SKM-1 treated with dmso at 0.1 percent for 144 hours (cell line): ENCODE measurements around the gene EPHB1.
"Not testable (repeated sequence)": the region's sequence is repeated elsewhere in the genome, so short reads cannot be mapped to it uniquely, and the experiment has no call there.

ENCODE experiments used
- DNase-seq: peaks from one replicate; lab custom pipeline; 2025; ENCODE audit not compliant: unreplicated experiment; lab: John Stamatoyannopoulos, UW

Gene EPHB1

DNA sequence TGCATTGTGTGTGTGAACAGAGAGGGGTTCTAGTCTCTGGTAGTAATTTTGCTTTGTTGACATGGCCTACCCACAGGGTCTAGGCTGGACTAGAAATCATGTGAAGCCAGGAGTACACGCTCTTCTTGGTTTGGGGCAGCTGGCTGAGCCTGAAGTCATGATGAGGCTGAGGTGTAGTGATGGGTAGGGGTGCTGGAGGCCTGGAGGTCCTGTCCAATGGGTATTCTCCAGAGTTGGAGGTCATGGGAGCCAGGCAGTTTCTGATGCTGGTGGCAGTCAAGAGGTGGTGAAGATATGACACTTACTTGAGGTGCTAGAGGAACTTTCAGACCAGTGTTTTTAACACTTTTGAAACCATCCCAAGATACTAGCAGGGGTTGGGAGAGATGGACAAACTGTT lies 18.5 kb upstream of the EPHB1 start:
- no peak for DNase-seq

DNA sequence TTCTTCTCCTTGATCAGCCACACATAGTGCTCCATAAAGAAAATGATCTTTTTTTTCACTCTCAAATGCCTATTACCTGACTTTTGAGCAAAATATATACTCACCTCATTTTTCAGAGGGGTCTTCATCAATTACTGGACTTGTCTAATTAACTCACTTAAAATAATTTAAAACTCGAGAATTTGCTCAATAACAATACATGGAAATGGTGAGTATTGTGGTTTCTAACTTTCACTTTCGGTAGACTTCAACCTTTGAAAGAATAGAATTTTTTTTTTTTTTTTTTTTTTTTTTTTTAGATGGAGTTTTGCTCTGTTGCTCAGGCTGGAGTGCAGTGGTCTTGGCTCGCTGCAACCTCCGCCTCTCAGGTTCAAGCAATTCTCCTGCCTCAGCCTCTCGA lies 17.7 kb upstream of the EPHB1 start:
- no peak for DNase-seq

DNA sequence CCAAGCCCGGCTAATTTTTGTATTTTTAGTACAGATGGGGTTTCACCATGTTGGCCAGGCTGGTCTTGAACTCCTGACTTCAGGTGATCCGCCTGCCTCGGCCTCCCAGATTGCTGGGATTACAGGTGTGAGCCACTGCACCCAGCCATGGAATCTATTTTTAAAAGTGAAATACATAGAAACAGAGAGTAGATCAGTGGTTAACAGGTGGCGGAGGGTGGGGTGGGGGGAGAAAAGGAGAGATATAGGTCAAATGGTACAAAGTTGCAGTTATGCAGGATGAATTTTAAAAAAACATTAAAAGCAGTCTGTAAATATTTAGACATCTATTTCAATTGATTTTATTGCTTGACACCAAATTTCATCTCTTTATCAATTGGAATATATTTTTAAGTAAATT lies 6.8 kb upstream of the EPHB1 start:
- DNase-seq, result not testable (repeated sequence)

DNA sequence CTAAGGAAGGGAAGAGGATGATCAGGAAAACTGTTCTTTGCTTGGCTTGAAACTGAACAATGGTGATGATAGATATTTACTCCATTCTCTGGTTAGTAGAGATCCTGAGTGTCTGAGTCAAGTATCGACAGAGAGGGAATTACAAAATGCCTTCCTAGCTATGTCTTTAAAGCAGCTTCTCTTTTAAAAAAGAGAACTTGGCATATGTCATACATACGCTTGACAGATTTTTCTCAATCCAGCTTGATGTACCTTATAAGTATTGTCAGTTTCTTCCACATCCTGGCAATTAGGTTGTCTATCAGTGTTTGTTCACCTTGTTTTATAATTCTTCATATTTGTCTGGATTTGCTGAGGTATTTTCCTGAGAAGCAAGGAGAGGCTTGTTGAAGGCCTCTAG lies 5.0 kb upstream of the EPHB1 start:
- no peak for DNase-seq

DNA sequence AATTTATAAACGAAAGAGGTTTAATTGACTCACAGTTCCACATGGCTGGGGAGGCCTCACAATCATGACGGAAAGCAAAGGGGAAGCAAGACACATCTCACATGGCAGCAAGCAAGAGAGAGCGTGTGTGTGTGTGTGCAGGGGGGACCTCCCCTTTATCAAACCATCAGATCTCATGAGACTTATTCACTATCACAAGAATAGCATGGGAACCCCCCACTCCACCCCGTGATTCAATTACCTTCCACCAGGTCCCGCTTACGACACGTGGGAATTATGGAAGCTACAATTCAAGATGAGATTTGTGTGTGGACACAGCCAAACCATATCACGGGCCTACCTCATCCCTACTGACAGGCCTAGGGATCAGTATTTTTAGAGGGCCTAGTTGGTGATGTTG lies 3.1 kb upstream of the EPHB1 start:
- no peak for DNase-seq

DNA sequence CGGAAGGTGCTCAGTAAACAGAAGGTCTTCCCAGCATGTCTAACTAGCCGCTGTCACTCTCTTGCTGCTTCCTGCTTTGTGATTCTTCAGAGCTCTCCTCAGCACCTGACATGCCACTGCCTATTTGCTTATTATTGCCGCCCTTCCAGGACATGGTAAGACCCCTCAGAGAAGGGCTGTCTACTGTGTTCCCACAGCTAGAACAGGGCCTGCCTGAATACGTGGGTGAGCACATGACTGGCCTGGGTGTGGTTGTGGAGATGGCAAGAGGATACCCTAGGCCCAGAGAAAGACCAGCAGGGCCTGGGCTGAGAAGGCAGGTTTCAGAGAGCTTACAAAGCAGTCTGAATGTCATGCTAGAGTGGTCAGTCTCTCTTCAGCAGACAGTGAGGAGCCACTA lies 2.4 kb upstream of the EPHB1 start:
- DNase-seq, result no peak

DNA sequence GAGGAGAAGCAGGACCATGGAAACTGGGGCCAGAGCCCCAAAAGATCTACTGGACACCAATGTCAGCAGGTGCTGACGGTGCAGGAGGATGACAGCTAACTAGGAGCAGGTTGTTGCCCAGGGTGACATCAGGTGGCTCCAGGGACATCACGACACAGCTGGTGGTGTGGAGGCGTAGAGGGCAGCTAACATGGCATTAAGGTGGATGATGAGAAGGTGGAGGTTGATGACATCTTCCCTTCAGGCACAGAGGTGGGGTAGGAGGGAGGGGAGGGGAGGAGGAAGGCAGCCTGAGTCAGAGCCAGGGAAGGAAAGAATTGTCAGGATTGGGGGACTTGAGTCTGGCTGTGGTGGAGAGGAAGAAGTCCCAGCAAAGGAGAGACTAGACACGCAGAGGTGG lies 1.5 kb upstream of the EPHB1 start:
- DNase-seq, result no peak

DNA sequence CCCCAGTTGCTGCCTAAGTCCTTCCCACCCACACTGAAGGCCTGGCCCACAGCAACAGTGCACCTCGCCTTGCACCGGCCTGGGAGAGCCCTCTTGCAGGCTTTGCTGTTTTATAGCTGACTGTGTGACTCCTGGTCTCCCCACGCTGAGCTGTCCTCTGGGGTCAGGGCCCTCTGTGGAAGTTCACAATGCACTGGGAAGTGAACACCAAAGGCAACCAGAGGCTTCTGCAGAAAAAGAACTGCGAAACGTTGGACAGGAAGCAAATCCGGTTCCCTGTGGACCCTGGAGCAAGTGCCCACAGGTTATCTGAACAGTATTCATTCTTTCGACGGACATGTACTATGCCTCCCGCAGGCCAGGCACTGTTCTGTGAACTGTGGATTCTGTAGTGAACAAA lies 737 bp upstream of the EPHB1 start:
- DNase-seq, result no peak

DNA sequence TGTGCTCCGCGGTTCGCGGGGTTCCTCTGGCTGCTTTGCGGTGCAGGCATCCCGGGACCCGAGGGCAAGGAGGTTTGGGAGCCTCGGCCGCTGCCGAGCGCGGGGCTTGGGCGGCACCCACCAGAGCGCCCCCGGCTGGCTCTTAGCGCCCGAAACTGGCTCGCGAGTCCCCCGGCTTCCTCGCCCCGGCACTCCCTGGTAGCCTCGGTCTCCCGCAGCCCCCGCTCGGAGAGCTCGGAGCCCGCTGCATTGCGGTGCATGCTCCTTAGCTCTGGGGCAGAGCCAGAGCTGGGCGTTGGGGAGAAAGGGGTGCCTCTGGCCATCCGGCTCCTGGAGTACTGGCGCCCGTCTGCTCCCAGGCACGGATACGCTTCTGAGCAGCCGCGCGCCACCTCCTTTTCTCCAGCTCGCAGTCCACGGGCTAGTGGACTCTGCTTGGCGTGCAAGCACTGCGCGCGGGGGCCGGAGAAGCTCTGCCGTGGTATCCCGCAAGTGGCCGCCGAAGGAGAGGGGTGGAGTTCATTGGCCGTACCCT lies 753 bp downstream of the EPHB1 start:
- DNase-seq, result no peak

DNA sequence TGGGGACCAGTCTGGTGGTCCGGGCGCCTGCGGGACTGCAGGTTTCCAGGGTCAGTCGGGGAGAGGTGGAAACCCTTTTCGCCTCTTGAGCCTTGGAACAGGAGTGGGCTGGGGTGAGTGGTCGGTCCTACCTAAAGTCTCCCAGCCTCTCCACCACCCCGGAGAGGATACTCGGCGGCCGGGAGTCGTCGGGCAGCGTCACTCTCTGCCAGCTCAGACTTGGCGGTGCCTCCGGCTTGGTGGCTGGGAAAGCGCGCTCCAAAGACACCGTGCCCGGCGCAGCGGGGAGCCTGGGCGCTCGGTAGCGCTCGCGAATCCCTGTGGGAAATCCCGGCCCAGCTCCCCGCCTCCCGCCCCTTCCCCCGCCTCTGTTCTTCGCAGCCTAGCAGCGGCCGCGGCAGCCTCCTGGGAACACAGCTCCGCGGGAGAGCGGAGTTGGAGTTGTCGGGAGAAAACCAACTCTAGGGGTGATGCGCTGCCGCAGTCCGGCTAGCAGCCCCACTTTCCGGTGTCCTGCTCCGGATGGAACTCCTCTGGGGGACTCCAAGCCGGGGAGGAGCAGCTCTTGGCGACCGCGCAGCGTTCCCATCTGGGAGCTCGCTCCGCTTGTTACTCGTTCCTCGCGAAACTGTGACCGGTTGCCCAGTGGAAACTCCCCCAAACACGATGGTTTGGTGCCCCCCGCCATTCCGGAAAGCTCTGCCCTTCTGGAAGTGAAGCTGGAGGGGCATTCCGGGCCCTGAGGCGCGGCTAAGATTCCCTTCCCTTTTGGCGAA lies 1.4 kb downstream of the EPHB1 start:
- DNase-seq, result no peak

DNA sequence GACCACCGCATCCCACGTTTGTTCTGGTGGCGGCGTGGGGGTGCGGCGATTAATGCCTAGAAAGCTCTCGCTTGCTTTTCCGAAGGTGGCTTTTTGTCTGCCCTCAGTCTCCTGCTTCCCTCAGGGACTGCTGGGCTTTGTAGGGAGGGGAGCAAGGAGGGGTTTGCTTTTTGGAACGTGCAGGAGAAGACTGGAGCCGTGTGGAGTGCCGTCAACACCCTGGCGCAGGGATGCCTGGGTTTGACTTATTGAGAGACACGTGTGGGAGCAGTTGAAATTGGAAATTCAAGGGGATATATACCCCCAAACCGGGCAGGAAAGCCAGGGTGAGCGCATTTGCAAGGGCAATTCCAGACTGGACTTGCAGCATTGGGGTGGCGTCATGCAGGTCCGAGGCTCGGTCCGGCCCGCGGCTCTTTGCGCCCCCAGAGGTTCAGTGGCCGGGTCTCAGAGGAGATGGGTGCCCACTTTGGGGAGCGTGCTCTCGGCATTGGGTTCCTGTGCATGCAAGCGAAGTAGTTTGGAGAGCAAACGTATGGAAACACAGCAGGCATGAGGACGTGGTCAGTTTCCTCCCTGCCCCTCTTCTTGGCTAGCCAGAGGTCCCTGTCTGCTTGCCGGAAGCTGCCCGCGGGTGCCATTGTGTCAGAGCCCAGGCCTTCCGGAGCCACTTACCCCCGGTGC lies 2.1 kb downstream of the EPHB1 start:
- no peak for DNase-seq

DNA sequence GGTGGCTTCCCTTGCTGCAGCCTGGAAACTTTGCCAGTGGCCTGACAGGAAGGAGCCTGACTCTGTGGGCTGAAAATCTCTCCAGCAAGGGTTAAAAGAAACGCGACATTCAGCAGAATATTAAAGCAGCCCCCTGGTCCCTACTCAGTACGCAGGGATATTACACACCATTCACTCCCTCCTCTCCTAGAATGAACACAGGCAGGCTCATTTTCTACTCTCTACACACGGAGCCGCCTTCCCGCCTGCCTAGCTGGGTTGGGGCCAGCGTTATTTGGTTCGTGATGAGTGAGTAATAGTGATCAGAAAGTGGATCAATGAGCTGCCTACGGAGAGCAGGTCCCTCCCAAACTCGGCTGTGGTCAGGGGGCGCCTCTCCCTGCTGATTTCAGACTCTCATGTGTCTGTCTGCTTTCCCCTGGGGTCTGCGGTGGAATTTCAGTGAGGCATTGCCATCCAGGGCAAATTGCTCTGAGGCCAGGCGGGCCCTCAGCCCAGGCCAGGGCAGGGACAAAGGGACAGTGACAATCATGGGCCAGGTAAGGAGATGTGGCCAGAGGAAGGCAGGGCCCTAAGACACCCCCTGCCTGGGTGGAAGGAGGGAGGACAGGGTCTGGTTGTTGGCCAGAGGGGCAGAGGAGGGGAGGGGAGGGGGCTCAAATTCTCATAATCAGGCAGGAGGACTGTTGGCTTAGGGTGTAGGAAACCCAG lies 2.8 kb downstream of the EPHB1 start:
- DNase-seq, result no peak

DNA sequence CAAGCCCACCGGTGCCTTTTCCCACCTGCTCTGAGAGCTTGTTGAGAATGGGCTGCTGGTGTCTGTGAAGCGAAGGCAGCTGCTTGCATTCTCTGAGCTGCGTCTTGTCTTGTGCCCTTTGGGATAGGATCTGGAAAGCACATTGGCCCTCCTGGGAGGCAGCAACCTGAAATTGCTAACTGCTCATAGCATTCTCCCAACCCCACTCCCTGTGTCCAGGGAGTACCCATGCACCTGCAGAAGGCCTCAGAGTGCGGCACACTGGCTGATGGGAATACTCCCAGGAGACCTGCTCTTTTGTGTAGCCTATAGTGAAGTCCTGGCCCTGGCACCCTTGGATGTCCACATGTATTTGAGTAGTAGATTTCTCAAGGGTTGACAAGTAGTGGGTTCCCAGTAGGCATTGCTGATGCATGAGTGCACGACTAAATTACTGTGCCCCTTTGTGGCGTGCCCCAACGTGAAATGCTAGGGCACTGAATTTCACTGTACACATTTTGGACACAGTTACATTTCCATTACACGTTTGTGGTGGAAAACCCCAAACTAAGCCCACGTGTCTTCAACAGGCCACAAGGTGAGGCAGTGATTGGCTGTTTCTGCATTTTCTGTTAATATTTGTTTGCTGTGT lies 3.7 kb downstream of the EPHB1 start:
- no peak for DNase-seq

DNA sequence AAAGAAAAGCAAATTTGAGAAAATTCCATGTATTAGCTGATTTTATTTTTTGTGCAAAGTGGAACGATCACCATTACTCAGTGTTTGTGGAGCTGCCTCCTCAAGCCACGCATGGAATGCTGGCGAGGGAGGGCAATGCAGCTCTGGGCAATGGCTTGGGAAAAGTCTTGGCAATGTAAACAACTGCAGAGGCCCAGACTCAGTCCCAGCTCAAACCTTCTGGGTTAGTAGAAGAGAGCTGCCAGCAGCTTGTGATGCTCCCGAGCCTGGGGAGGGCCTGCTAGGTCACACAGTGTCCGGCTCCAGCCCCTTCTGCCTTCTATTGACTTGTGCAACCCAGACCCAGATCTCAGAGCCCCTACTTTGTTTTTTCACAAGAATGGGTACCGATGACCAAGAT lies 4.3 kb downstream of the EPHB1 start:
- DNase-seq, result no peak

DNA sequence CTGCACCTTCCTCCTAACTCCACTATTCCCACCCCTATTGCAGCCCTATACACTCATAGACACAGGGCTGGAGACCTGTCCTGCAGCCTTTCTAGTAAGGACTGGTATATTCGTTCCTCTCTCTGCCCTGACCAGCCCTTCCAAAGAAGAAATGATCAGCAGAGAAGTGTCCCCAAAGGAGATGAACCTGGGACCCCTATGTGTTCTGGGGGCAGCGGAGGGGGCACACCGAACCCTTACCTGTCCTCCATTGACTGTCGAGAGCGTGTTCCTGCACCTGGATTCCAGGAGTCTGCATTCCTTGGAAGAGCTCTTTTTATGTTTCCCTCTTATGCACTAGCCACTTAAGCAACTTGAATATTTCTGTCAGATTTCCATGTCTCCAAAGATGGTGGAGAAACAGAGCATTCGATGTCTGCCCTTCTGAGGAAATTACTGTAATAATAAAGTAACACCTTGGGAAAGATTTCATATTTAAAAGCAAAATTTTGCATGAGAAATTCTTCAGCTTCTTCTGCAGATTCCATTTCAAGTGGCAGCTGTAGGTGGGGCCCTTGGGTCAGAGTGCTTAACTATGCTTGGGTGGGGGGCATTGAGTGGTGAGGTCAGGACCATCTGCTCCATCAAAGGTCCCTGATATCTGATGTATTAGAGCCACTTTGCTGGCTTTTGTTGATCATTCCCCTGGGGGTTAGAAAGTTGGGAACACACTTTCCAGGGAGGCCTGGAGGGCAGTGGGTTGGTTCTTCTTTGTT lies 6.3 kb downstream of the EPHB1 start:
- DNase-seq, result no peak

DNA sequence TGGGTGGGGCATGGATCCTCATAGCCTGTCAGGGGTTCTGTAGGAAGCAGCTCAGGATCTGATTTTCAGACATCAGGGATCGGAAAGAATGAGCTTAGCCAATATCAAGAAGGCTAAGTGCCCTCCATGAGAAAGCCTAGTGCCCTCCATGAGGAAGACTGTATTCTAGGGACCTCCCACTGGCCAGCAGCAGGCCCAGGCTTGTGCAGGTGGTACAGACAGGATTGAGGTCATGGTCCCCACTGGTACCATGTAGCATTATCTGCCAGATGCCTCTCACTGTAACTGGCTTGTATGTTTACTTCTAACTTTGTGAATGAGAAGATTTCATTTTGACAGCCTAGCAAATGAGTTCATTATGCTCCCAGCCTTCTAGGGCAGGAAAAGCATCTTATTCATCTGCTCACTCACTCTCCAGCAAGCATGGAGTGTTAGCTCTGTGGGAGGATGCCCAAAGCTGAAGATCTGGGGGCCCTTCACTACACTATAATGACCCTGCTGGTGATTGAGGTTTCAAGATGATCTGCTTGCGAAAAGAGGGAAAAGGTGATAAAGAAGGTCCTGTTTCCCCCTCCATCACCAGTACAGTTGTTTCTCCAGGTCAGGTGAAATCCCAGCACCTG lies 7.5 kb downstream of the EPHB1 start:
- no peak for DNase-seq

DNA sequence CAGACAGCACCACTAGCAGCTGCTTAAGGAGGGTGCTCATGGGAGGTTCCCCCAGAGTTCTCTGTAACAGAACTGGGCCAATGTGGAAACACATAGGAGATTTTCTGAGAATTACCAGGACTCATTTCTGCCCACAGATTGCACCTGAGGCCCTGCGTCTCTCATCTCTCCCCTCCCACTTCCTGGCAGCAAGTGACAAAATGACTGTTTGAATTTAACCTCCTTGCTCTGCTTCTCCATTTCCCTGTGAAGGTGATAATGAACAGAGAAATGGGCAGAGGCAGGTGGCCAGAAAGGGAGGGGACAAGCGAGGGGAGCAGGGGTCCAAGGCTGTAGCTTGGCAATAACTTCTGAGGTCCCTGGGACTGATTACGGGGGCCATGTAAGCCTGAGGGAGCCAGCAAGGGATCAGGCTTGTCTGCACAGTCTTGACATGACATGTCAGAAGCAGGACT lies 8.0 kb downstream of the EPHB1 start:
- DNase-seq, result no peak

DNA sequence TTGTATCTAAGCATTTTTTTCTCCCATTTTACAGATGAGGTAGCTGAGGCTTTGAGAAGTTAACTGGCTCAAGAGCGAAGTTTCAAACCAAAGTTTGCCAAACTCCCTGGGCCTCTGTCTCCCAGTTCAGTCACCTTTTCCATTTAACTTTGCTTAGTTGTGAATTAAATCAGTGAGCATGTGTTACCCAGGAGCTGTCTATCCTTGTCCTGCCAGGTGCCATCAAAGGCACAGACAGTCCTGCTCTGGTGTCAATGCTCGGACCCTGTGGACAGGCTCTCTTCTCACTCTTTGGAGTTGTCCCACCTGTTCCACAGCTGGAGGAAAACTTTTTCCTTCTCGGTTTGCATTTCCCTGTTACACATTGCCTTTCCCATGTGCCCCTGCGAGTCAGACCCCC lies 8.6 kb downstream of the EPHB1 start:
- DNase-seq, result no peak

DNA sequence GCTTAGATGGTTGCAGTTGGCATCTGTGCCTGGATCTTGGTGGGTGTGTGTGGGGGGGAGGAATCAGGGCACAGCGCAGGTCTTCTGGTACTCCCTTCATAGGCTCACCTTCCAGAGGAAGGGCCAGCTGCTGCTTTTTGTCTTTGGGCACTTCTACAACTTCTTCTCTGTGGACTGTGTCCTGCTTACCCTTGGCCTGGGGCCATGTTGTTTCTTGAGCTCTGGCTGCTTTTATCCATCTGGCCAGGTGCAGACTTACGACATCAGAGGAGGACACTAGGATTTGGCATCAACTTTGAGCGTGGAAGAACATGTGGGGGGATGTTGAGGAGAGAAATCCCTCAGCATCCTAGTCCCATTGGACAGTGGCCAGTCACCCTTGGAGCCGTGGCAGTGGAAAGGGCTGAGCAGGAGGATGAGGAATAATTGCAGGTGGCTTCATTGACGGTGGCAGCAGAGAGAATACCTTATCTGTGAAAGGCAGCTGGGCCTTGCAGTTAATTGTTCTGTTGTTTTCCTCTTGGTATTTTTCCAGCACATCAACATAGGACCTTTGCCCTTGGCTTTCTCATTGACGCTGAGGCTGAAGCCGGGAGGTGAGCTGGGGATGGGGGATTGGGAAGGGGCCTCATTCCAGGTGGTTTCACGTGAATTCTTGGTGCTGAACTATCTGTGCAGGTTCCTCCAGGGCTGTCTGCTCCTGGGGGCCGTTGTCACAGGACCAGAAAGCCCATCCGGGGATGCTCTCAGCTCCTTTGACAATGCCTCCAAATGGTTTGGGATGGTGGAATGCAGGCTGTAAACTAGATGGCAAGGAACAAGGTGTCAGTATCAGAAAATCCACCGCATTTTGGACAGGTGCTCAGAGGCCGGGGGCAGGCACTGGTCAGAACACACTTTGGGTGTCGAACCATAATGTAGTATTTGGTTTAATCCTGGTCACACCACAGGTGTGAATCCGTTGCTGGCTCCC lies 9.7 kb downstream of the EPHB1 start:
- no peak for DNase-seq
